HG03442 (cell line): Measurements from ENCODE around the gene AGPAT2.

Experiments
- ATAC-seq: cut with Tn5 transposase; IDR thresholded peaks from one replicate; pipeline ENCODE4 v1.9.1; 2021; ENCODE audit warnings: mild to moderate bottlenecking, moderate library complexity; ENCODE audit not compliant: unreplicated experiment

The AGPAT2 gene

DNA sequence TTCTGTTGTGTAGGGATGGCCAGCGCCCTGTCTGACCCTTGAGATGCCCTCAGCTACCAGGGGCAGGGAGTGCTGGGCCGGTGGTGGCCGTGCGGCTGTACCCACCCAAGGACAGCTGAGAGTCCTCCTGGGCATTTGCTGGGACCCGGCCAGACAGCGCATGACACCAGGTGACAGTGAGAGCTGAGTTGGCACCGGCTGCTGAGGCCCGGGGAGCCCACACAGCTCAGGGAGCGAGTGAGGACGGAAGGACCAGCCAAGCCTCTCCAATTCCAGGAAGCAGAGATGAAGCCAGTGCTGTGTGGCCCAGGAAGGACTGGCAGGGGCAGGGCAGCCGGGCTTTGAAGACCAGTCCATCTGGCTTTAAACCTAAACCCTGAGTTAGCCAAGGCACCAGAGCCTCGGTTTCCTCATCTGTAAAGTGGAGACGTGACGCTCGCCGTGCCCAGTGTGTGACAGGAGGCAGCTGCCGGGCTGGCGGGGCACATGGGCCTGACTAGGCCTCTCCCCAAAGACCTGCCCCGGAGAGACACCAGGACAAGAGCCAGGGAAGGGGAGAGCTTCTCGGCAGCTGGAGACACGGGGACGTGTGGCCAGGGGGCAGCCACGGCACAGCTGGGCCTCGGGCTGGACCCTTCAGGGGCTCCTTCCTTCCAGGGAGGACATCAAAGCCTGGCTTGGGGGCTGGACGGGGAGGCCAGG is 3.0 kb upstream of the AGPAT2 start:
- ATAC-seq, result no peak

- ATAC-seq, result no peak
Measured at GRCh38 chr9:136689108-136689460, 1.8 kb upstream of the AGPAT2 start.

- ATAC-seq, result no peak
Measured at GRCh38 chr9:136688274-136689107, 1.2 kb upstream of the AGPAT2 start.

GRCh38 chr9:136687721-136688223 is 515 bp upstream of the AGPAT2 start:
- no peak for ATAC-seq

- no peak for ATAC-seq
Measured at GRCh38 chr9:136686534-136686793, 793 bp downstream of the AGPAT2 start.

GRCh38 chr9:136685790-136686533 is 1.3 kb downstream of the AGPAT2 start:
- no peak for ATAC-seq

DNA sequence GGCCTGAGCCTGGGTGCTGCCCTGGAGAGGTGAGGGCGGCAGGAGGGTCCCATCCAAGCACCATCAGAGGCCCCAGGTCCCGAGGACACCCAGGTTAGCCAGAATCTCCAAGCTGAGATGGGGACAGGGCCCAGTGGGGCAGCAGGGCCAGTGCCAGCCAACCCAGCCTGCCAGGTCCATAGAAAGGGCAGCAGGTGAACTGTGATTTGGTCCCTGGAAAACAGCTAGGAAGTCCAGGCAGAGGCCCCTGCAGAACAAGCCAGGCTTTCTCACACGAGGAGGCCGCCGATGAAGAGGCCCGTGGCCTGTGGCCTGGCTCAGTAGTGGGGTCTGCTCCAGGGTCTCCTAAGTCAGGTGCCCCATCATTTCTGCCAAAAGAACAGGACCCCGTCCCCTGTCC is 2.0 kb downstream of the AGPAT2 start:
- ATAC-seq, result no peak

DNA sequence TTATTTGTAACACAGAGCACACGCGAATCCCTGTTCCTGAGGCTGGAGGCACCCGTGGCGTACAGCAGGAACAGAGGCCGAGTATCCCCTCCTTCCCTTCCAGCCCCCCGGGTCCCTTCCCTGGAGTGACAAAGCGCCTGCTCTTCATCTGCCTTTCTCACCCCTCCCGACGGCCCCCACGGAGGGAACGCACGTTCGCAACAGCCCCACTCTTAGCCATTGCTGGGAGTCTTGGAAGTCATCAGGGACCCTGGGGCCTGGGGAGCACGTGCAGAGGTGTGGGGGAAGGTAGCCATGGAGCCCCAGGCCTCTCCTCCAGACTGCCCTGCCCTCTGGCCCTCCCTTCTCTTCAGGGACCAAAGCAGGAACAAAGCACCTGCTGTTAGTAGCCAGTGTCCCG is 2.5 kb downstream of the AGPAT2 start:
- no peak for ATAC-seq

- ATAC-seq, result no peak
Measured at GRCh38 chr9:136684339-136684738, 2.9 kb downstream of the AGPAT2 start.

GRCh38 chr9:136683755-136684154 is 3.5 kb downstream of the AGPAT2 start:
- ATAC-seq, result no peak

- ATAC-seq, result no peak
Measured at GRCh38 chr9:136683173-136683745, 4.0 kb downstream of the AGPAT2 start.

DNA sequence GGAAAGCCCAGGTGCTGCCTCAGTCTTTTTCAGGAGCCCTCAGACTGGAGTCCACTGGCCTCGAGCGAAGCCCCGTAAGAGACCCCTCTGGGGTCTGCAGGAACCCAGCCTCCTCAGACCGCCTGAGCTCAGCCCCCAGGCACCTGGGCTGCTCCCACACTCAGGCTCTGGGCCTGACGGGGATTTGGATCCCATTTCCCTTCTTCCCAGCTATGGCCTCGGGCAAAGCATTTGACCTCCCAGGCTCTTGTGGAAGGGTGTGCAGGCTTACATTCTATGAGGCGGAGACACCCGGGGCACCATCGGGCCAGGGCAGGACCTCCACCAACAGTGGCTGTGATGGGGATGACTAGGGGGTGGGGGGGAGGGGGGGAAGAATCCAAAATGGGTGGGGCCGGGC is 4.5 kb downstream of the AGPAT2 start:
- ATAC-seq, result no peak

- ATAC-seq, result no peak
Measured at GRCh38 chr9:136681945-136682699, 5.1 kb downstream of the AGPAT2 start.

DNA sequence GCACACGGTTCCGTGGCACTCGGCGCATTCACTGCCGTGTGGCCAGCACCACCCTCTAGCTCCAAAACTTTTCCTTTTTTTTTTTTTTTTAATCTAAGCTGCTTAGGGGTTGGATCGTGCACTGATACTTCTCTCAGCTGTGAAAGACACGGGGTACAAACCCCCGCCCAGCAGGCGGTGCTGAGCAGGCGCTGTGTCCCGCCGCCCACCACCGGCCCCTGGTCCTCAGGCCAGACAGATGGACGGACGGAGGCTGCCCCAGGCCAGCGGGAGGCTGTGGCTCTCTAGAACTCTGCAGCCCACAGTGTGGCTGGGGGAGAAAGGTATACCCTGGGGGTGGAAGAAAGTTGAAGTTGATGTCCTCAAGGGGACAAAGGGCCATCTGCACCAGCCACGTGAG is 6.2 kb downstream of the AGPAT2 start:
- no peak for ATAC-seq

DNA sequence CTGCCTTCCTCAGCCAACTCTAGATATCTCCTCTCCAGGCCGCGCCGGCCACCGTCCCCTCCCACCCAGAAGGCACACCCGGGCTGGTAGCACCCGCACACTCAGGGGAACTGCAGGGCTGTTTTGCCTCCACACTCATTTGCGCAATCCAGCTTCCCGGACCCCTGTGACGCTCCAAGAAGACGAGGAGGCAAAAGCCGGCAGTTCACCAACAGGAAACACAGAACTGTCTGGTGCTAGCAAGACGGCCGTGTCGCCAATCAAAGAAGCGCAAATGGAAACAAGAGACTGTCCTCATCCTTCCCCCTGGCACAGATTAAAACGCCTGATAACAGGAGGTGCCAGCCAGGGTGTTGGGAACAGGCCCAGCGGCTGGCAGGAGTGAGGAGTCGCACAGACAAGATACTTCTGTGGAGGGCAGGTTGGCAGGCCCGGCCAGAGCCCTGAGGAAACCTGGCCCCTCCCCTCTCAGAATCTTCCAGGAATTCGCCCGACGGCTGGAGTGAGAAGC is 7.8 kb downstream of the AGPAT2 start:
- ATAC-seq, result no peak

DNA sequence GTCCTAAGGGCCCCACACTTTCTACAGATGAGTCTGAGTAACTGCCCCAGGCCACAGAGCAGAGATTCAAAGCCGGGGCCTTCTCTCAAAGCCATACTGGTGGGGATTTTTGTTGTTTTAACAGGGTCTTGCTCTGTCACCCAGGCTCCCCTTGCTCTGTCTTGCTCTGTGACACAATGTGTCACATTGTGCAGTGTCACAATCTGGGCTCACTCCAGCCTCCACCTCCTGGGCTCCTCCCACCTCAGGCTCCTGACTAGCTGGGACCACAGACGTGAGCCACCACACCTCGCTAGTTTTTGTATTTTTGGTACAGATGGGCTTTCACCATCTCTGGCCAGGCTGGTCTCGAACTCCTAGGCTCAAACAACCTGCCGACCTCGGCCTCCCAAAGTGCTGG is 8.6 kb downstream of the AGPAT2 start:
- ATAC-seq, result no peak

- ATAC-seq, result no peak
Measured at GRCh38 chr9:136678034-136678433, 9.2 kb downstream of the AGPAT2 start.

DNA sequence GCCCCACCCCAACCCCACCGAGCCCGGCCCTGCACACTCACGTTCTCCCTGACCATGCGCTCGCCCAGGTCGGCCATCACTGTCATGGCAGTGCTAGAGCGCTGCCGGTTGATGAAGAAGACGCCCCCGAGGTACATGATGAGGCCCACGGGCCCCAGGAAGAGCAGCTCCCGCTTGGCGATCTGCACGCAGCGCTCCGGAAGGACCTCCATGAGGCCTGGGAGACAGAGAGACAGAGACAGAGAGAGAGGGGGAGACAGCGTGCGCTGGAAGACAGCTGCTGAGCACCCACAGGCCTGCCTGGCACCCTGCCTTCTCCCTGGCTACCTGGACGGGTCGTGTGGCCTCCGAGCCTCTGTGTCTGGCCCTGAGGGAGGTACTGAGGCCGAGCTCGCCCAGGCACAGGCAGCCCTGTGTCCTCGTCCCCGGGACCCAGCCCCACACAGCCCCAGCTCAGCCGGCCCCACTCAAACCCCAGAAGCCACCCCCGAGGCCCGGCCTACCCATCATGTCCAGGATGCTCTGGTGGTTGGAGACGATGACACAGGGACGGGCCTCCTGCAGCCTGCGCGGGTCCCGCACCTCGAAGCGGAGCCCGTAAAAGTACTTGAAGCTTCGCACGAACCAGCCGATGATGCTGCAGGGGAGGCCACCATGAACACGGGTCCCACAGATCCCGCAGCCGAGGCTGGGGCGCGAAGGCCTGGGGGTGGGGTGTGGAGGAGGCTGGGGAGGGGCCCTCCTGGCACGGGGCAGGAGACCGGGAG is 10.2 kb downstream of the AGPAT2 start:
- no peak for ATAC-seq

DNA sequence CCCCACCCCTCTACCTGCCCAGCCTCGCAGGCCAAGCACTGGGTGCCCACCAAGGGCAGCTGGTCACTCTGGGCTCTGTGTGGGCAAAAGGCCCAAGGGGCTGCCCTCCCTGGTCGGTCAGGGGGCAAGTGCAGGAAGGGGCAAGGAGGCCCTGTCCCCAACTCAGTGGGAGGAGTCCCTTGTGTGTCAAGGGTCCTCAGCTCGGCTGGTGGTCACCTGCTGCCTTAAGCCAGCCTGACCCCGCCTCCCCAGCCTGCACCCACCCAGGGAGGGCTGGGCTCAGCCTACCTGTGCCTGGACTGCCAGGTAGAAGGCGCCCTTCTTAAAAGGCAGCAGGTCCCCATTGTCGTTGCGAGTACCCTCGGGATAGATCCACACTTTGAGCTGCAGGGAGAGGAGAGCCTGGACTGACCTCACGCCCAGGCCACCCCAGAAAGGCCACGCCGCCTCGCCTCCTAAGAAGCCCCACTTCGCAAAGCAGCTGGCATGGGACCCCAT is 10.9 kb downstream of the AGPAT2 start:
- no peak for ATAC-seq
